Measurements from ENCODE around the gene RBP3. TPM values are rescaled to one million over a fixed set of nuclear protein-coding genes. Genes with fewer than 3 reads are reported as not detected.

RBP3 gene
- total RNA-seq, 1 donor from 2014 or later, result not detected

- TF ChIP-seq CTCF (IDR thresholded peaks at IDR 0.05), result no peak
- intact Hi-C loops (cut with DNase I), result loop anchor here (10.0 kb wide), 1 partner anchor 268 kb away; no protein-coding TSS in a partner anchor
- peaks cover 4% of the 10 kb centered on the region for H3K36me3 ChIP-seq
These were observed 35.5 kb upstream of the RBP3 start for GRCh38 chr10:47312663-47312995.

GRCh38 chr10:47314416-47314970 is 33.7 kb upstream of the RBP3 start:
- H3K4me1 ChIP-seq, result peaks cover 7% of the 10 kb centered on the region
- no peaks in the 10 kb centered on the region for H3K9me3 ChIP-seq
- H3K36me3 ChIP-seq, result peaks cover 4% of the 10 kb centered on the region
- DNase-seq (no peak), ATAC-seq (no peak)
- H3K27ac ChIP-seq, result no peak overlapping the region
- H3K27me3 ChIP-seq (ENCODE audit: low read depth), result no peaks in the 10 kb centered on the region
- intact Hi-C loops (cut with DNase I), result loop anchor here (10.0 kb wide), 1 partner anchor 270 kb away; no protein-coding TSS in a partner anchor
- H3K4me3 ChIP-seq, result no peak overlapping the region
- no peak for TF ChIP-seq CTCF (IDR thresholded peaks at IDR 0.05)

More at GRCh38 chr10:47312663-47312995, 35.5 kb upstream of the RBP3 start:
- H3K9me3 ChIP-seq, result no peaks in the 10 kb centered on the region
- H3K27me3 ChIP-seq (ENCODE audit: low read depth), result no peaks in the 10 kb centered on the region
- ATAC-seq (no peak), DNase-seq (no peak)
- H3K4me1 ChIP-seq, result peaks cover 7% of the 10 kb centered on the region
- no peak overlapping the region for H3K27ac ChIP-seq
- H3K4me3 ChIP-seq, result no peak overlapping the region

- Histone ChIP-seq H3K4me1 (peaks cover 7% of the 10 kb centered on the region), H3K36me3 (peaks cover 4% of the 10 kb centered on the region), H3K9me3 (no peaks in the 10 kb centered on the region), H3K27ac (no peak overlapping the region), H3K27me3 (ENCODE audit: low read depth) (no peaks in the 10 kb centered on the region), H3K4me3 (no peak overlapping the region)
- no peak for TF ChIP-seq CTCF (IDR thresholded peaks at IDR 0.05)
- no peak for DNase-seq
- intact Hi-C loops (cut with DNase I), result loop anchor here (10.0 kb wide), 1 partner anchor 271 kb away; no protein-coding TSS in a partner anchor
- no peak for ATAC-seq
These were observed 32.7 kb upstream of the RBP3 start for GRCh38 chr10:47315421-47315820.

GRCh38 chr10:47316131-47316530 is 32.0 kb upstream of the RBP3 start:
- no peaks in the 10 kb centered on the region for H3K27me3 ChIP-seq (ENCODE audit: low read depth)
- DNase-seq, result no peak

GRCh38 chr10:47317251-47317650 is 30.9 kb upstream of the RBP3 start:
- DNase-seq (no peak), ATAC-seq (no peak)
- Histone ChIP-seq H3K27ac (no peak overlapping the region), H3K27me3 (ENCODE audit: low read depth) (peaks cover 3% of the 10 kb centered on the region), H3K4me3 (no peak overlapping the region), H3K36me3 (peaks cover 4% of the 10 kb centered on the region), H3K4me1 (no peaks in the 10 kb centered on the region), H3K9me3 (no peaks in the 10 kb centered on the region)
- intact Hi-C loops (cut with DNase I), result loop anchor here (10.0 kb wide), 1 partner anchor 272 kb away; no protein-coding TSS in a partner anchor
- TF ChIP-seq CTCF (IDR thresholded peaks at IDR 0.05), result no peak

More at GRCh38 chr10:47316131-47316530, 32.0 kb upstream of the RBP3 start:
- Histone ChIP-seq H3K36me3 (peaks cover 4% of the 10 kb centered on the region), H3K9me3 (no peaks in the 10 kb centered on the region), H3K4me3 (no peak overlapping the region), H3K27ac (no peak overlapping the region), H3K4me1 (peaks cover 1% of the 10 kb centered on the region)
- intact Hi-C loops (cut with DNase I), result loop anchor here (10.0 kb wide), 1 partner anchor 271 kb away; no protein-coding TSS in a partner anchor
- TF ChIP-seq CTCF (IDR thresholded peaks at IDR 0.05), result no peak
- ATAC-seq, result no peak
